Measurements from ENCODE around the gene EPHA1.
A peak's percentile ranks its signal among the peaks of the same experiment; 100 is the strongest.
"Not testable (repeated sequence)": the region's sequence is repeated elsewhere in the genome, so short reads cannot be mapped to it uniquely, and the experiment has no call there.

The EPHA1 gene

DNA sequence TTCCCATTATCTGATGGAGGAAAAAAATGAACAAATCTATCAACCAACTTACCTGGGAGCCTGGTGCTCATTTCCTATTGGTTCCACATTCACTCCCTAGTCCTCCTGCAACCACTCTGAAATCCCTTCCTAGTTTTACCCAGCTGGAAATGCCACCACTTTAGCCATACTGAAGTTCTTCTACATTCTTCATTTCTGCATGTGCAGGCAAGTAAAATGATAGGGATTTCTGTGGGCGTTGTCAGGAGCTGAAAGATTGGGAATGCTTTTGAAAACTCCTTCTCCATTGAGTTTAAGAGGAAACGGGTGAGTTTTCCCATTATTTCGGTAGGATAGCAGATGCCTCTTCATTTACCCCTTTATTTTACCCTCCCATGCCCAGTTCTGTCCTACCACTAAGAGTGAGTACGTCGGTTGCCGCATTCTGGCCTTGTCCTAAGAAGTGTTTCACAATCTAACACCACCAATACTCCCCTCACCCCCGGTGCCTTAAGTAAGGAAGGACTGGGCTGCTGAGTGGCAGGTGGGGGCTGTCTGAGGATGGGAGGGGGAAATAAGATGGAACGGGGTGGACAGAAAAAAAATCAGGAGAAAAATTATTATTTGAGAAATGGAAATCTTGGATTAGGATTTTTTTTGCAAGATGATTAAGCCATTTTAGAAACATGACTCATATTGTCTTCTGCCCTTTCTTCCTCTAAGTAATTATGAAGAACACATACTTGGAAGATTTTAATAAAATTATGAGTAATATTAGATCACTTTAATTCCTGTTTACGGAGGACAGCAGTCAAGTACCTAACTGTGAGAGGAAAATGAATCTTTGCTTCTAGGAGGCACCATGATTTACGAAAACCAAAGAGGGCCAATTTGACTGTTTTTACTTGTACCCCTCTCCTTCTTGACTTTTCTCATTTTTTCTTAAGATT lies 21.4 kb upstream of the EPHA1 start:
- no peak for DNase-seq

GRCh38 chr7:143426479-143427142 lies 18.0 kb upstream of the EPHA1 start:
- no peak for DNase-seq

GRCh38 chr7:143424476-143424875 lies 15.8 kb upstream of the EPHA1 start:
- not testable (repeated sequence) for DNase-seq

GRCh38 chr7:143422033-143422432 lies 13.4 kb upstream of the EPHA1 start:
- DNase-seq: no peak

DNA sequence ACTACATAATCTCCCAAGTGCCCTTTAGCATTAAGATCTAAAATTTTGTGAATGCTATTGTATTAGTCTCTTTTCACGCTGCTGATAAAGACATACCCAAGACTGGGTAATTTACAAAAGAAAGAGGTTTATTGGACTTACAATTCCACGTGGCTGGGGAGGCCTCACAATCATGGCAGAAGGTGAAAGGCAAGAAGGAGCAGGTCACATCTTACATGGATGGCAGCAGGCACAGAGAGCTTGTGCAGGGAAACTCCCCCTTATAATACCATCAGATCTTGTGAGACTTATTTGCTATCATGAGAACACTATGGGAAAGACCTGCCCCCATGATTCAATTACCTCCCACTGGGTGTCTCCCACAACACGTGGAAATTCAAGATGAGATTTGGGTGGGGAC lies 12.0 kb upstream of the EPHA1 start:
- not testable (repeated sequence) for DNase-seq

DNA sequence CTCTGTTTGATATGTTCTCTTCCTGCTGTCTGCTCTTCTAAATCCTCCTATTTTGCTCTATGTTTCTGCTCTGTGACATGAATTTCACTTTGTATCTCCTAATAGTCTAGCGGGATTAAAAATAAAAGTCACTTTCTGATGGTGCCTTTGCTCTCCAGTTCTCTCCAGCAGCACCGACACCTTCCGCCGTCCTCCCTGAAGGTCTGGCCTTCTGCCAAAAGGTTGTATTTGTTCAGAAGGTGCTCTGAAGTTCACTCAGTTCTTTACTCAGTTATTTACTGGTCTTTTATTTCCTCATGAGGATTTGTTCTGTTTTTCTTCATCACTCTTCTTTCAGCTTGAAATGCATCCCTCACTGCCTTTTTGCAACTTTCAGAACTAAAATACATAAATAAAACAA lies 11.2 kb upstream of the EPHA1 start:
- no peak for DNase-seq

DNA sequence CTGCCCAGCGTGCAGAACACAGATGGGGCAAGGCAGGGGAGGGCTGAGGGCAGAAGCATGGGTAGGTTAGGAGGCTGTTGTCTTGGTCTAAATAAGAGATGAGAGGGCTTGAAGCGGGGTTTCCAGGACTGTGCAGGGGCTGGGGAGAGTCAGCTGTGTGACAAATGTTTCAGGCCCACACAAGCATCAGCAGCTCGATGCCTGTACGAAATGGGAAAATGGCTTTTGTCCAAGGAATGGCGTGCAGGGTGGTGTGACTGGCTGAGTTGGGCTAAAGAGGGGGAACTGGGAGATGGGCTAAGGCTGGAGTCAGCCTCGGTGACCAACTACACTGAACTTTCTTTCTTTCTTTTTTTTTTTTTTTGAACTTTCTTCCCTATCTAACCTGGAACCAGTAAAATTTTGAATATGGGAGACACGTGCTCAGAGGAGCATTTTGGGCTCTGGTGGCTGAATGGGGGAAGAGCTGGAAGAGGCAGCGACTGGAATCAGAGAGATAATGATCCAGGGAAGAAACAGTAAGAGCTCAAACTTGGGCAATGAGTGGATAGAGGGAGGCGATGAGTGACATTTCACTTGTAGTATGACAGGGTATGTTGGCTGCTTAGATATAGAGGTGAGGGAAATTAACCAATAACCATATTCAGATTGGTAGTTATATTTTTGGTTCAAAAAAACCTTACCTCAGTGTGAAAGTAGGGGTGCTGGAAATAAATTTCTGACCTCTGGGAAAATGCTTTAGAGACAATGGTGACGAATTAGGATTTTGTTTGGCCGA lies 10.2 kb upstream of the EPHA1 start:
- DNase-seq: no peak

GRCh38 chr7:143417734-143418383 lies 9.2 kb upstream of the EPHA1 start:
- no peak for DNase-seq

DNA sequence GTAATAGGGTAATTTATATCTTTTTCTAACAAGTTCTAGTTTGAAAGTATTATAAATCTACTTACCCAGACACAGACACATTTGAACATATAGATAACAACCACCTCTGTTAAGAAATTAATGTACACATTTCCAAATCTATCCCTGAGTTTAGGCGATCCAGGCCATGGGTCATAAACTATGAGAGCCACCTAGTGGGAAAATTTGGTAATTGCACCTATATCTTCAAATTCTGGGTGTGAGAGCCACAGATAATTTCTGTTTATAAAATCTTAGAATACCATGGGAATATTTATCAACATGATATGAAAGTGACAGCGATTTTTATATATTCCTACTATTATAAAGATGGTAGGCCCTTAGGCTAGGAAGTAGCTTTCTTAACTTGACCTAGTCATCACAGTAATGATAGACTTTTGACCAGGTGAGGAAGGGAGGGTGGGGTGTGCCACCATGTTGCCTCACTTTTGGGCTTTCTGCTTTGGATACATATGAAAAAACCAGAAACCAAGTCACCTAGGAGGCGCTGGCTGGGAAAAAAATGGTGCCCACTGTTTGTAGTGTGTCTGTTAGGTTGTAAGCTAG lies 8.0 kb upstream of the EPHA1 start:
- peak; percentile 54 for DNase-seq

- DNase-seq: no peak
Measured at GRCh38 chr7:143415742-143416397, 7.2 kb upstream of the EPHA1 start.

DNA sequence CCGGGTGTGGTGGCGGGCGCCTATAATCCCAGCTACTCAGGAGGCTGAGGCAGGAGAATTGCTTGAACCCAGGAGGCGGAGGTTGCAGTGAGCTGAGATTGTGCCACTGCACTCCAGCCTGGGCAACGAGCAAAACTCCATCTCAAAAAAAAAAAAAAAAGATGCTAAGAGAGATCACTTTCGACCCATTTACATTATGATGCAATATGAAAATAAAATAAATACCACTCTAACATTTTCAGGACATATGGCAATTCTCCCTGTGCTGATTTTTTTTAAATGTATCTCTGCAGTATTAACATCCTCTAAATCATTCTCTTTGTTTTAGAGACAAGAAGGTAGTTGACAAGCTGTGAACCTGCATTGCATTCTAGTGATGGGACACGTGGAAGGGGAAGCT lies 6.6 kb upstream of the EPHA1 start:
- not testable (repeated sequence) for DNase-seq

DNA sequence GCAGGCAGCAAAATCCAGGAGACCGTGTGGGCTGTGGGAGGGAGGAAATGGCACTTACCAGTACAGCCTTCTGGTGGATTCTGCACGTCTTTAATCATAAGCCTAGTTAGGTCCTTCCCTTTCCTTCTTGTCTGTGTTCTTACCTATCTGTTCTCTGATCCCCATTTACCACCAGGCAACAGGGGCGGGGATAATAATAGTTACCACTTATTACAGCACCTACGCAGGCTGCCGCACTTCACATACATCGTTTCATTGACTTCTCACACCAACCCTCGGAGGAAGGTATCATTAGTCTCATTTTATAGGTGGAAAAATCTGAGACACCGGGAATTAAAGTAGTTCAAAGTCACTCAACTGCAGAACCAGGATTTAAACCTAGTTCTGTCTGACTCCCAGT lies 4.5 kb upstream of the EPHA1 start:
- no peak for DNase-seq

- DNase-seq: no peak
Measured at GRCh38 chr7:143411976-143412708, 3.5 kb upstream of the EPHA1 start.

DNA sequence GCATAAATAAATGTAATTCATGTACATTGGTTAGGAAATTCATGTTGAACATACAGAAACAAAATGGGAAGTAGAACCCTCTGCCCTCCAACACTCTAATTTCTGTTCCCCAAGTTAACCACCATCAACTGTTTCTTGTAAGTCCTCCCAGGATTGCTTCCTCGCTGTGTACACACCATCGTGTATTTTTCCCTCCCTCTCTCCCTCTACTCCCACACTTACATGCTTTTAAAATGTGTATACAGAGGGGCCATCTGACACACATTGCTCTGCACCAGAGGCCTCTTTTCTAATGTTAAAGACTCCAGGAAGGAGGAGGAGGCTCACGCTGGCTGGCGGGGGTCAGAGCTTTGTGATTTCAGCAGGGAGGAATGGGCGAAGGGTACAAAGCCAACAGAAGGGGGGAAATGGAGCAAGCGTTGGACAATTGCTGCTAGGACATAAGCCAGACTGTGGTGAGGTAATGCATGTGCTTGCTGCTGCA lies 1.9 kb upstream of the EPHA1 start:
- DNase-seq: peak; percentile 52

GRCh38 chr7:143408252-143408685 lies 387 bp downstream of the EPHA1 start:
- no peak for DNase-seq

DNA sequence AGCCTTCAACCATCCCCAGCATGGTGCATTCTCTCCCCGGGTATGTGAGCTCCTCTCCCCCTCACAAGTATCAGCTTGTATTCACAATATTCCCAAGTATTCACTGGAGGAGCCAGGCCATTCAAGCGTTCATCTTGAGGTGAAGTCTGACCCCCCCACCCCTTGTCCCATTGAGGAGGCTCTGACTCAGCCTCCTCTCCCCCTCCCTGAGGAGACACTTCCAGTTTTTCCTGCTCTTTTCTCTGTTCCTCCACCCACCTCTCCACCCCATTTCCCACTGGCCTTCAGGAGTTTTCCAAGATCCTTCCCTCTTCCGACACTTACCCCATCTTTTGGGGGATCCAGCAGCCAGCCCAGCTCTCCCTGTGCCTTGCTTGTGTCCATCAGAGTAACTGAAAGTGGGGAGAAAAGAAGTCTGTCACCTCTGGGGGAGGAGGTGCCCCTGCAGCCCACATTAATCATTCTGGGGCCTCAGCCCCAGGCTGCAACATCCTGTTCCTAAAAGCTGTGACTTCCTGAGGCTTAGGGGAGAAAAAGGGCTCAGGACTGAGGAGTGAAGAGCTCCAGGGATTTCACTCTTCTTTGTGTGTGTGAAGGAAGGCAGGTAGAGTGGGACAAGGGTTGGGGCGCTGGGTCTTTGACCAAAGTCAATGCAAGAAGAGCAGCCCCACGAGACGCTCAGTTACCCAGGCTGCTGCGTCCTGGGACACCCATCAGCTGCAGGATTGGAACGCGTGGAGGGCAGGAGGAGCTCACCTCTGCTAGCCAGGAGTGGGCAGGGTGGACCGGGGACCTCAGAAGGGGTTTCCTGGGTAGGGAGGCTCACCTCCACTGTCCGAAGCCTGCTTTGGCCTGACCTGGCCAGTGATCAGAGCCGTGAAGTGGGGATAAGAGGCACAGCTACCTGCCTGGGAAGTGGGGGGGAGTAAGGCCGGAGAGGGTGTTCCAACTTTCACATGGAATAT lies 1.1 kb downstream of the EPHA1 start:
- no peak for DNase-seq

GRCh38 chr7:143406002-143406357 lies 2.7 kb downstream of the EPHA1 start:
- DNase-seq: no peak

GRCh38 chr7:143405173-143406001 lies 3.3 kb downstream of the EPHA1 start:
- DNase-seq: no peak

- DNase-seq: not testable (repeated sequence)
Measured at GRCh38 chr7:143402233-143402632, 6.4 kb downstream of the EPHA1 start.
